Adipose tissue (tissue), 3 donors: ENCODE data around the gene UNC5A. TPM values are rescaled to one million over a fixed set of nuclear protein-coding genes. Genes with fewer than 3 reads are reported as not detected.

Experiments
- H3K27ac ChIP-seq: one replicate; pipeline ENCODE4 v1.5.1; 2013; ENCODE audit warnings: low read depth, low read length
- WGBS, 3 donors: extraction: QIAGEN DNeasy Blood & Tissue Kit; methylation state at CpG; one replicate each; pipeline ENCODE4 v1.1.7; 2013; 5-methylcytosine and 5-hydroxymethylcytosine counted together
- polyA plus RNA-seq, 3 donors: library from polyadenylated mRNA; stranded (reverse); fragments of 200-250 nt; gene quantifications; one replicate each; pipeline ENCODE4 v1.2.3, GENCODE V29; 2013
- donor health status: healthy with polysubstance abuse.
- donor health status: Bipolar disorder and iron deficiency.
- donor health status: healthy.

UNC5A gene
- polyA plus RNA-seq, 3 donors = 0.11 to 0.51 (median 0.24) TPM

DNA sequence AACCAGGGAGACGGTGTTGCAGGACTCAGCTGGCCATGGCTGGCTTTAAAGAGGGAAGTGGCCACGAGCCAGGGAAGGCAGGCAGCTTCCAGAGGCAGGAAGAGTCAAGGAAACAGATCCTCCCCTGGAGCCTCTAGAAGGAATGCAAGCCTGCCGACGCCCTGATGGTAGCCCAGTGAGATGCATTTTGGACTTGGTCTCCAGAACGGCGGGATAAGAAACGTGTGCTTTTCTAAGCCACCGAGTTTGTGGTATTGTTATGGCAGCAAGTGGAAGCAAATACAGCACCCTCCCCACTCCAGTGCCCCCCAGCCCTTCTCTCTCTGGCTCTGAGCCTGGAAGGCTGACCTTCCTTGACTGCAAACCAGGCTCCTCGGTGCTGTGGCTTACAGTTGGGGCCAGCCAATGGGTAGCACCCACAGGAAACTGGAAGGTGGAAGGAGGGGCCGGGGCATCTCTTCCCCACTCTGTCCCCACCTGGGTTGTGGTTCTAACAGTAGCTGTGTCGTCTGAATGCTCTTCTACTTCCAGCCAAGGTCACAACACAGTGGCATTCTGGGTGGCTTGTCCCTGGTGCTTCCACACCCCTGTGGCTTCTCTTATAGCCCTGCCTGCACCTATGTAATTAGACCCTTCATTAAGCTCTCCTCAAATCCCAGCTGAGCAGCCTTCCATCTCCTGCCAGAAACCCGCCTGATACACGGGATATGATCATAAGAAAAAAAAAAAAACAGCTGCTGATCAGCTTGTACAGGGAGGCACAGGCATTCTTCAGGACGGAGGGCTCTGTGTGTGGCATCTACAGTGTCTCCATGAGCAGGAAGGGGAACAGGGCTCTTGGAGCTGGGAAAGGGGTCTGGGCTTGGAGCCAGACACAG, 29.9 kb upstream of the UNC5A start:
- WGBS, 3 donors = 39 to 47% (median 45%) methylated on average over 14 of the region's 14 CpGs
- no peak overlapping the region for H3K27ac ChIP-seq

DNA sequence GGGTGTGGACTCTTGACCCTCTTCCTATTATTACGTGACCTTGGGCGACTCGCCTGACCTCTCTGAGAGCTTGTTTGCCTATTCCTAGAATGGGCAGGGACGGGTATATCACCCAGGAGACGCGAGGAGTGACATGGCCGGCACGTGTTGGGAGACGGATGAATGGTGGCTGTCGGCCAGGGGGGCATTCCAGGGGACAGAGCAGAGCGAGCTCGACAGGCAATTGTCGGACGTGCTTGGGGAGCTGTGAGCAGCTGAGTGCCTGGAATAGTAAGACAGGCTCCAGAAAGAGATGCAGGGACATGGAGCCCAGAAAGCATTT, 29.3 kb upstream of the UNC5A start:
- 12 to 42% (median 30%) methylated on average over 14 of the region's 14 CpGs for WGBS, 3 donors
- H3K27ac ChIP-seq = no peak overlapping the region

- 73 to 77% (median 74%) methylated on average over 17 of the region's 17 CpGs for WGBS, 3 donors
- H3K27ac ChIP-seq = no peak overlapping the region
These were observed 28.5 kb upstream of the UNC5A start for GRCh38 chr5:176781638-176782570.

DNA sequence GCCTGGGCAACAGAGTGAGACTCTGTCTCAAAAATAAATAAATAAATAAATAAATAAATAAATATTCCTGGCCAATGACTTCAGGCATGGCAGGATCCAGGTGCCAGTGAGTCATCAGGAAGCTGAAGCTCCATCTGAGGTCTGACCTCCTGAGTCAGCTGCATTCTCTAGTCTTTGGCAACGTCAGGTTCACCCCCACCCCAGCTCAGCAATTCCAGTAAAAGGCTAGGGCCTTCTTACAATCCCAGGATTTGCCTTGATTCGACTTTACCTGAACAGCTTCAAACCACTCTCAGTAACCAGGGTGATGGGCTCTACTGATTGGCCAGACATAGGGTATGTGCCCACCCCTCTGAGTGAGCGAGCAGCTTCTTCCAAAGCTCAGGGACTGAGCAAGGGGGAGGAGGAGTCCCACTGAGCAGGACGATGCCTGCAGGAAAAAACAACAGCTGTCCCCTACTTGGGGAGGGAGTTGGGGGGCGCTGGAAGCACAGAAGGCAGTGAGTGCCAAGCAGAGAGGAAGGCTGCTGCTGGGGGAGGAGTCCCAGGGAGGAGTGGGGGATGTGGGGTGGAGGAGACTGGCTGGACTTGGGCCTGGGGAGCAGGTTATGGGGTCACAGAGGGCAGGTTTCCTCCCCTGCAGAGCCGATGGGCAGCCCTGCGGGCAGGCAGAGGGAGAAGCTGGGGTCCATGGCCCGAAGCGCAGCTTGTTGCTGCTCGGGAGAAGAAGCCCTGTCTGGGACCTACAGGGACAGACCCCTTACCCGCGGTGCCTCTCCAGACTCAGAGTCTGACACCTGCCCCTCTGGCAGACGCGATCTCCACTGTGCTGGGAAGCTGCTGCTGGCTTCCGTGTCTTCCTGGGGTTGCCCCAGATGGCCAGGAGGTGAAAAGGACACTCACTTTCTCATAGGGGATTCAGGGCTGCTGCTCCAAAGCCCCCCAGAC, 25.9 kb upstream of the UNC5A start:
- 10 to 17% (median 15%) methylated on average over 13 to 15 of the region's 15 CpGs for WGBS, 3 donors
- no peak overlapping the region for H3K27ac ChIP-seq

- 36 to 52% (median 46%) methylated on average over 27 of the region's 27 CpGs for WGBS, 3 donors
These were observed 24.9 kb upstream of the UNC5A start for GRCh38 chr5:176785184-176786145.

GRCh38 chr5:176787676-176788075, 22.7 kb upstream of the UNC5A start:
- H3K27ac ChIP-seq = no peak overlapping the region
- 74 to 90% (median 83%) methylated on average over 3 of the region's 3 CpGs for WGBS, 3 donors

More at GRCh38 chr5:176785184-176786145, 24.9 kb upstream of the UNC5A start:
- H3K27ac ChIP-seq = no peak overlapping the region

DNA sequence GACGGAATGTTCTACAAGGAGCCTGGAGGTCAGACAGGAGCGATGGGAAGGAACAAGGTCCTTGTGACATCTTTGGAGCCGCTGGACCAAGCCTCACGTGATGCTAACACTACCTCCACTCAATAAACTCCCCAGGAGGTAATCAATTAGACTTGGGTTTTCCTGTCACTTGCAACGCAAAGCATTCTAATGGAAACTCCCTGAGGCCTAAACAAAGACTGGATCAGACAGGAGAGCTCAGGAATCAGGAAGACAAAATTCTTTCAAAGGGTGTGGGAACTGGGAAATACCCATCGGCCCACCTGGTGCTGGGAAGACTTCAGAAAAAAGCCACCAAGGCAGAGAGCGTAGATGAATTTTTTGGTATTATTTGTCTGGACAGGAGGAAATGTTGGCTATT, 22.3 kb upstream of the UNC5A start:
- WGBS, 3 donors = 54 to 59% (median 56%) methylated on average over 7 of the region's 7 CpGs
- H3K27ac ChIP-seq = no peak overlapping the region

- no peak overlapping the region for H3K27ac ChIP-seq
- WGBS, 3 donors = 36 to 54% (median 40%) methylated on average over 20 of the region's 20 CpGs
These were observed 21.2 kb upstream of the UNC5A start for GRCh38 chr5:176788941-176789872.

DNA sequence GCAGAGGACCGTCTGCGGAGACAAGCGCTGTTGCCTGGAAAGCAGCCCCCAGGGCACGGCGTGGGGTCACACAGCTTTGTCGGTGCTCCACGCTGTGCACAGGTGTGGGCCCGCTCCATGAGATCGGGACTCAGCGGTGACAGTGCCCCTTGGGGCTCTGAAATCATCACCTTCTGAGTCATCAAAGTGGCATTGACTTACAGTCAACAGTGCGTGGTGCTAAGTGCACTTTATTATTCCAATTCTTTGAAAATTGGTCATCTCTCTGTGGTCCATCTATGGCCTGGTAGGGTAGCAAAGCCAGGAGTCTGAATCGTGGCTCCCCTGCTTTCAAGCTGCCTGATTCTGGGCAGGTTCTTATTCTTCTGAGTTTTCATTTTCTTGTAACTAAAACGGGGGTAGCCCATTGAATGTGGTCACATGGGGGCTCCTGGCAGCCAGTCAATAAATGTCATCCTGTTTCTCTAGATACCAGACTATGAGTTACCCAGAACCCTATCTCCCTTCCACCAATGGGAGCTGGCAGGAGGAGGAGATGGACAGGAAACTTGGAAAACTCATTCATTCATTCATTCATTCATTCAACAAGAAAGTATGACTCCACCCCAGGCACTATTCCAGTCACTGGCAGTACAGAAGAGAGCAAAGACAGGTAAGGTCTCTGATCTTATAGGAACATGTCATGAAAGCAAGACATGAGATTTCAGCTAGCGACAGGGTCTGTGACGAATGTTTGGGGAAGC, 20.3 kb upstream of the UNC5A start:
- 39 to 60% (median 43%) methylated on average over 15 of the region's 15 CpGs for WGBS, 3 donors
- no peak overlapping the region for H3K27ac ChIP-seq

DNA sequence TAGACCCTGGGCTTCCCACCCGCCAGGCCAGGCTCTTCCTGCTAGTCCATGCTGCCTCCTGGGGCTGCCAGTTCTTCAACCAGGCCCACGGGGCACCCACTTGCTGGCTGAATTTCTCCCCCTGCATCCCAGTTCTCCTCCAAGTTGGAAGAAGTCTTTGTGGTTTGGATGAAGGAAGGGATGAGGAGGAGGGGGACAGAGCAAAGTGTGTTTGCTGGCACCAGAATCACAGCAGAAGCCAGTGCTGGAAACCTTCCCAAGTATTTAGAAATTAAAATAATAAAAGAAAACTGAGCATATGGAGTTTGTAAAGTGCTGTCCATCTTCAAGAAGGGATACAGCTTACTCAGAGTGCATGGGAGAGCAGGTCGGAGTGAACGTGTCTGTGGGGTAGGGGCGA, 19.4 kb upstream of the UNC5A start:
- H3K27ac ChIP-seq = no peak overlapping the region

DNA sequence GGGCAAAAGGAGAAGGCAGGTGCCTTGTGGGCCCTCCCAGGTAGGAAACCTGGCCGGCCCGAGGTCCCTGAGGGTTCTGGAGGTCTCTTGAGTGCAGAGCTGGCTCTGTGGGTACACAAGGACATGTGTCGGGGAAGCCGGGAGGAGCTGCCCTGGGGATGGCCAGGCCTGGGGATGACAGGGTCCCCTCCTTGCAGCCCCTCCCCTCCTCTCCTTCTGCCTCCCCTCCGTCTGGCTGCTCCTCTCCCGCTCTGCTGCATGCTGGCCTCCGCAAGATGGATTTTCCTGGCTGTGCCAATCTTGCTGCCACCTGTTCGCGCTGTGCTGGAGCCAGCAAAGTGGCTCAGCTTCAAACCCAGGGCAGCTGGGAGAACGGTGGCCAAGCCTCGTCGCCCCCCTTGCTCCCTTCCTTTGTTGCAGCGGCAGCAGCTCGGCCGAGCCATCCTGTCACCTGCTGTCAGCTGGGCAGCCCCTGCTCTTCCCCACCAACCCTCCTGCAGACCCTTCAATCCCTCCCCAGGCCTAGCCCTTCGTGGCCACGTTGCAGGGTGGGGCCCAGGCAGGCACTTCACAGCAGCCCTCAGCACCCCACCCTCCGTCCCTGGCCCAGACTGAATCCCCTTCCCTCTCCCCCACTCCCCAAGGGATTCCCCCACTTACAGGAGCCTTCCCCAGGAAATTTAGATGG, 17.6 kb upstream of the UNC5A start:
- no peak overlapping the region for H3K27ac ChIP-seq
- WGBS, 3 donors = 60 to 67% (median 63%) methylated on average over 15 to 18 of the region's 18 CpGs

More for the DNA sequence above, 19.4 kb upstream of the UNC5A start:
- 60 to 62% (median 61%) methylated on average over 5 of the region's 5 CpGs for WGBS, 3 donors

DNA sequence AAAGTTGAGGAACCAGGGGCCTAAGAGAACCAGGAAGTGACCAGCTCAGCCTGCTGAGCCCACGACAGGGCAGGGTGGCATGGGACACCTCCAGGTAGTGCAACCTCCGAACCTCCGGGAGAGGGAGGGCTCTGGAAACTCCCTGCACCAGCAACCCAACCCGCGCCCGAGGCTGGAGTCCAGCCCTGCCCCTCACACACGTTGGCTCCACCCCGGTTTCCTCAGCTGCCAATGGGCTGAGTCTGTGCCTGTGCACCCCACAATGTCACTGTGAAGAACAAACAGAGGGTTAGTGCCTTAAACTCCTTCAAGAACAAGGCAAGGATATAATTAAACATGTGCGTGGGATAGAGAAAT, 17.0 kb upstream of the UNC5A start:
- H3K27ac ChIP-seq = no peak overlapping the region
- WGBS, 3 donors = 25 to 36% (median 31%) methylated on average over 9 of the region's 9 CpGs

GRCh38 chr5:176793736-176794135, 16.6 kb upstream of the UNC5A start:
- no peak overlapping the region for H3K27ac ChIP-seq
- 51 to 68% (median 54%) methylated on average over 8 of the region's 8 CpGs for WGBS, 3 donors

DNA sequence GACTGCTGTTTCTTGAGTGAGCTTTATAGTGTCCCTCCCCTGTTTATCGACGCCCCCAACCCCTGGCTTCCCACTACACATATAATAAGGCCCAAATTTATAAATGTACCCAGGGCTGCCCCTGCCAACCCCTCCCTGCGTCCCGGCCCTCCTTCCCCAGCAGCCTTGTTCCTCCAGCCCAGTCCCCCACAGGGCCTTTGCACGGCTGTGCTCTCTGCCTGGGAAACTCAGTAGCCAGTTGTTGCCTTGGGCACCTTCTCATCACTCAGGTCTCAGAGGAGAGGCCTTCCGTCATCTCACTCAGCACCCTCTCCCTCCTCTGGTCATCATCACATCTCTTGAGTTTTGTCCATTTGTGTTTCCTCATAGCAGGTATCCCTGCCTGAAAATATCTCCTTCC, 15.8 kb upstream of the UNC5A start:
- no peak overlapping the region for H3K27ac ChIP-seq
- WGBS, 3 donors = 78 to 87% (median 87%) methylated on average over 6 of the region's 6 CpGs

- WGBS, 3 donors = 31 to 43% (median 32%) methylated on average over 9 of the region's 9 CpGs
- H3K27ac ChIP-seq = no peak overlapping the region
These were observed 13.9 kb upstream of the UNC5A start for GRCh38 chr5:176796411-176796810.
